Stimulated activated CD8-positive, alpha-beta memory T cell treated with anti-CD3 and anti-CD28 coated beads, Interleukin-4, amount 100 ng/mL, for 4 hours (primary cell): Measurements from ENCODE around the gene KCNT1.

Experiments
- DNase-seq, 2 donors: peaks; one replicate each; pipeline ENCODE4 v3.0.0-alpha.2; 2020; ENCODE audit warnings: low read depth in 2 of 2, low spot score in 1 of 2

The KCNT1 gene

DNA sequence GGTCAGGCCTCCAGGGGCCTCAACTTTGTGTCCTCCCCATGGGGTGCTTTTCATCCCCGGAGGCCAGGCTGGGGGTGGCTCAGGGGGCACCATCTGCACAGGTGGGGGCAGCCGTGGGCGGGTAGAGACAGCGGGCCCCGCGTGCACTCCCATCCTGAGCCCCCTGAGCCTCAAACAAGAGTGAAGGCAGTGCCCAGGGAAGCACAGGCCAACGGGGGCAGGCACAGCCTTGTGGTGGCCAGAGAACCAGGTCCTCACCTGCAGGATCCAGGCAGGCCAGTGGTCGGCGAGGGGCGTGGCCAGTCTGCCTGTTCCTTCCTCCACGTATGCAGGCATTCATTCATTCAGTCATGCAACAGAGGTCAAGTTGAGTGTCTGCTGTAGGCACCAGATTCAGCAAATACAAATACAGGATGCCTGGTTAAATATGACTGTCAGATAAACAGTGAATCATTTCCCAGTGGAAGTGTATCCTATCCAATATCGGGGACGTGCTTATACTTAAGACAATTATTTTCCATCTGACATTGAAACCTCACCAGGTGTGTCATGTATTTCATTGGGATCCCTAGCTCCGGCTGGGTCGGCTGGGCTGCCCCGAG lies 22.3 kb downstream of the KCNT1 start:
- no peak for DNase-seq

DNA sequence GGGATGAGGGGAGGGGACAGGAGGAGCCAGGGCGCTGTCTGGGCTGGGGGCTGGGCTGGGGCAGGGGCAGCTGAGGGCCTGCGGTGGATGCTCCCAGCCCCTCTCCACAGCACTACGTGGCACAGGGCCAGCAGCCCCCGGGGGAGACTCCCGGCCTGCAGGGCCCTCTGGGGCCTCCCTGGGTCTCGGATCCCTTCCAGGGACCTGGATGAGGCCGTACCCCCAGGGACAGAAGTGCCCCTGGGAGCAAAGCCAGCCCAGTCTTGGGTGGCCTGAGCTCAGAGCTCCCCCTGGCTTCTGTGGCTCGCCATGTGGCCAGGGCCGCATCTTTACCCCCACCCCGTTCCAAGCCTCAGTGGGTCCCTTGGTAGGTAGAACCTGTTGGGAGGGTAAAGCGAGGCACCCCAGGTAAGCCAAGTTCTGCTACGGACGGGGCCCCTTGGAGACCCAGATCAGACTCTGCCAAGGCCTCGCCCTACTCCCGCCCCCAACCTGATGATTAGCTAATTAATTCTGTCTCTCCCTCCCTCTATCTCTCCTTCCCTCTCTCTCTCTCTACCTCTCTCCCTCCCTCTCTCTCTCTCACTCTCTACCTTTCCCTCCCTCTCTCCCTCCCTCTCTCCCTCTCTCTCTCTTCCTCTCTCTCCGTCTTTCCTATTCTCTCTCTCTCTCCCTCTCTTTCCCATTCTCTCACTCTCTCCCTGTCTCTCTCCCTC lies 24.3 kb downstream of the KCNT1 start:
- DNase-seq: no peak

DNA sequence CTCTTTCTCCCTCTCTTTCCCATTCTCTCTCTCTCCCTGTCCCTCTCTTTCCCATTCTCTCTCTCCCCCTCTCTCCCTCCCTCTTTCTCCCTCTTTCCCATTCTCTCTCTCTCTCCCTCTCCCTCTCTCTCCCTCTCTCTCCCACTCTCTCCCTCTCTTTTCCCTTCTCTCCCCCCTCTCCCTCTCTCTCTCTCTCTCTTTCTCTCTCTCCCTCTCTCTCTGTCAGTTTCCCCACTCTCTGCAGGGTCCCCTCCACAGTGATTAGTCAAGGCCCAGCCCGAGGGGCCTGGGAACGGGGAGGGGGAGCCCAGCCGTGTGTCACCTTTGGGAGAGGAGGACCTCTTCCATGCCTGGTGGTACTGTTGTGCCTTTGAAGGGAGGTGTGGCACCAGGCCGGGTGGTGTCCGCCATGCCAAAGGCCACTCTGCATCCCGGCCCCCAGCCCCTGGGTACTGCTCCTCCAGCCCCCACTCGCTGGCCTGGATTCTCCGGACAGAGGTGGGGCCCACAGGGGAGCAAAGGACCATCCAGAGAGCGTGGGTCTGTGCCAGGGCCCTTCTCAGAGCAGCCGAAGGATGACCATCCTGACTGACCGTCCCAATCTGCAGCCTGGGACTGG lies 25.4 kb downstream of the KCNT1 start:
- no peak for DNase-seq

DNA sequence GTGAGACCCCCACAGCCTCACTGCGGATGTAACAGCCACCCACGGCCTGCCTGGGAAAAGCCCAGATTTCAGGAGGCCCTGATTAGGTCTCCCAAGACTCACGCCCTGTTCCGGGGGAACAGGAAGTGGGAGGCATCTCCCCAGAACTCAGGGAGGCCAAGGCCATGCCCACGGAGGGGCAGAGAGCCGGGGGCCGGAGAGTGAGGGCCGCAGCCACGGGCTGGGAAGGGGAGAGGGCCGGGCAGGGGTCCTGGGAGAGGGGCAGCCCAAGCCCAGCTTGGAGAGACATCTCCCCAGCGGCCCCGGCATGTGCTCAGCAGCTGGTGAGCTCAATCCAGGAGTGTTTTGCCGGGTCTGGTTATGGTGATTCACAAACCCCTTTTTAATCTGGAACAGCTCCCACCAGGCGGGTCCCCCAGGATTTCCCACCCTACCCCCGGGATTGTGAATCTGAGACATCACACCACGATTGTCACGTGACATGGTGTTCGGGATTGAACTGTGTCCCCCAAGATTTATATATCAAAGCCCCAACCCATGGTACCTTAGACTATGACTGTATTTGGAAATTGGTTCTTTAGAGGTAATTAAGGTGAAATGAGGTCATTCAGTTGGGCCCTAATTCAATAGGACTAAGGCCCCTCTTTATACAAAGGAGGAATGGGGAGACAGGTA lies 26.6 kb downstream of the KCNT1 start:
- no peak for DNase-seq

DNA sequence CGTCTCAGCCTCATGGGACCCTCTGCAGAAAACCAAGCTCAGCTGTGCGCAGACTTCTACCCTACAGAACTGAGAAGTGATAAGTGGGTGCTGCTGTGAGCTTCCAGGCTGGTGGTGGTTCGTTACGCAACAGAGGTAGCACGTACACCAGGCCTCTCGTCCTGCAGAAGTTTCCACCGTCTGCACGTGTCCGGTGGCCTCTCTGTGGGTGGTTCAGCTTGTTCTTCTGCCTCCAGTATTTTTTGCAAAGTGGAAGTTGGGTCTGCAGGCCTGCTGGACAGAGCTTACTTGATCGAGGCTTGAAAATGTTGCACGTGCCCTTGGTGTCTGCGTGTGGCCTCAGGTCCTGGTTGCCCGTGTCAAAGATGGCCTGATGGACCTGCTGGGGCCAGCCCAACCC lies 27.5 kb downstream of the KCNT1 start:
- DNase-seq: no peak

DNA sequence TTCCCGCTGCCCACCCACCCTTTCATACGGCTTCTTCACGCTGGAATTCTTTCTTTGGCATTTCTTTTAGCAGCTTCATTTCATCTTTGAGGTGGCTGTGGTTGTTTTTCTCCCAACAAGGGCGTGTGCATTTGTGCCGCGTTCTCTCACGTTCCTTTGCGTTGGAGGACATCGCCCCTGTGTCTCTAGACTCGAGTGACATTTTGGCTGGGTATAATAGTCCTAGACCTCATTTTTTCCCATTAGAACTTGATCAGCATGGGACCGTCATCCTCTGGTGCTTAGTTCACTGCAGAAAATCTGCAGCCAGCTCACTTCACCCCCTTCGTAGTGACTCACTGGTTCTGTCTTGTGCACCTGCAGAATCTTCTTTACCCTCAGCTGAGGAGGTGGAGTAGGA lies 29.5 kb downstream of the KCNT1 start:
- DNase-seq: no peak

DNA sequence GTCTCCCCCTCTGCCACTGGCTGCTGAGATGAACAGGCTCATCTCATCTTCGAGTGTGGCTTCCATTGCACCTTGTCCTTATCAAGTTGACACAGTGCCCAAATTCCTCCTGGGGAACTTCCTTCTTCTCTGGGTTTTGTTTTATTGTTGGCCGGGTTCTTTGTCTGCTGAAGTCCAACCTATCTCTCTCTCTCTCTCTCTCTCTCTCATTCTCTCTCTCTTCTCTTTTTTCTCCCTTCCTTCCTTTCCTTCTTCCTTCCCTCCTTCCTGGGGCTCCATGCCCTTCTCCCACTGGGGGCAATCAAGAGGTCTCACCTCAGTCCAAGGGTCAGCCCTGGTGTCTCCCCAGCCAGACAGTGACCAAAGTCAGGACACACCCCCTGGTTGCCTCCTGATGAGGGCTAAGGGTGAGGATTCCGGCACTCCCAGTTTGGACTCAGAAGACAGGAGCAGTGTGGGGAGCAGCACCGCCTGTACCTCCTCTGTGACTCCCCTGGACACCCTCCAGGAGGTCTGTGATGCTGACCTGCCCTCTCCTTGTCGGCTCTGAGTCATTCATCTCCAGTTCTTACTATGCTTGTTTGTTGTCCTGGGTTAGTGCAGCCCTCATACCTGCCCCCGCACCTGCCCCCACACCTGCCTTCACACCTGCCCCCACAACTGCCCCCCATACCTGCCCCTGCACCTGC lies 30.7 kb downstream of the KCNT1 start:
- no peak for DNase-seq

DNA sequence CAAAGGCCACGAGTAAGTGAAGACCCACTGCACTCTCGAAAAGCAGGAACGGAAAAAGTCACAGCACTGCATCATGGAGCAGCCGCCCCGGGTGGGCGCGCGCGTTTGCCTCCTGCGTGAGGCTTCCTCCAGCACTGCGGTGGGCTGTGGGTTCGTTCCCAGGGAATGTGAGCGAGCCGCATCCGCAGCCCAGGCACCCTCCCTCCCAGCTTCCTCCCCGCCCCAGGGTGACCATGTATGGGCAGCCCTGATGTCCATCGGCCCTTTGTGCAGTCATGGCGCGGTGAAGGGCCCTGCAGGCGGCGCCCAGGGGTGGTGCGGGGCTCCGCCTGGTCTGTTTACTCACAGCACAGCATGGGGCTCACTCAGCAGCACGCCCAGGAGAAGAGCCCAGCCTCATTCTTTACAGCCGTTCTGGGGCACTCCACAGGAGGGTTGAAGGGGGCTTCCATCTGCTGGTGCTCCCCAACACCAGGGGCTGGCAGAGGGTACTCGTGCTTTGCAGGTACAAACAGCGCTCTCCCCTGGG lies 32.7 kb downstream of the KCNT1 start:
- DNase-seq: no peak

DNA sequence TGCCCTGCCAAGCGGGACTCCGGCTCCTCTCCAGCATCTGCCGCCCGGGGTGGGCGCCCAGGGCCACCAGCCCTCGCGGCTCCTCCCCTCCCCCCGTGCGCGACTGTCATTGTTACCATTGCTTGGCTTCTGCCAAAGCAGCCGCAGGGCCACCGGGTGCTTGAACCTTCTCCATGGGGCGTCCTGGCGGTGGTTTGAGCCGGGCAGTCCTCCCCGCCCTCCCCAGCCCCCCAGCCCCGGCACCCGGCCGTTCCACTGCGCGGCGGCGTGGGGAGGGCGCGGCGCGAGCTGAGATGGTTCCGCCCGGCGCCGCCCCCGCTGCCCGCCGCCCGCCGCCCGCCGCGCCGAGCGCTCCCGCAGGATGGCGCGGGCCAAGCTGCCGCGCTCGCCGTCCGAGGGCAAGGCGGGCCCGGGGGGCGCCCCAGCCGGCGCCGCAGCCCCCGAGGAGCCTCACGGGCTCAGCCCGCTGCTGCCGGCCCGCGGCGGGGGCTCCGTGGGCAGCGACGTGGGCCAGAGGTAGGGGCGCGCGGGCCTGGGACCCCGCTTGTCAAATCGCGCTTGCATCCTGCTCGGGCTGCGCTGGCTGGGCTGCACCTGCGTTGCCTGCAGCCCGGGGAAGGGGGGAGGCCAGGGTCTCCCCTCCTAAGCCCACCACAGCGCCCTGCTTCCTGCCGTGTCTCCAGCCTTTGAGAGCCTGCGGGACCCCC lies 34.4 kb downstream of the KCNT1 start:
- DNase-seq: no peak

DNA sequence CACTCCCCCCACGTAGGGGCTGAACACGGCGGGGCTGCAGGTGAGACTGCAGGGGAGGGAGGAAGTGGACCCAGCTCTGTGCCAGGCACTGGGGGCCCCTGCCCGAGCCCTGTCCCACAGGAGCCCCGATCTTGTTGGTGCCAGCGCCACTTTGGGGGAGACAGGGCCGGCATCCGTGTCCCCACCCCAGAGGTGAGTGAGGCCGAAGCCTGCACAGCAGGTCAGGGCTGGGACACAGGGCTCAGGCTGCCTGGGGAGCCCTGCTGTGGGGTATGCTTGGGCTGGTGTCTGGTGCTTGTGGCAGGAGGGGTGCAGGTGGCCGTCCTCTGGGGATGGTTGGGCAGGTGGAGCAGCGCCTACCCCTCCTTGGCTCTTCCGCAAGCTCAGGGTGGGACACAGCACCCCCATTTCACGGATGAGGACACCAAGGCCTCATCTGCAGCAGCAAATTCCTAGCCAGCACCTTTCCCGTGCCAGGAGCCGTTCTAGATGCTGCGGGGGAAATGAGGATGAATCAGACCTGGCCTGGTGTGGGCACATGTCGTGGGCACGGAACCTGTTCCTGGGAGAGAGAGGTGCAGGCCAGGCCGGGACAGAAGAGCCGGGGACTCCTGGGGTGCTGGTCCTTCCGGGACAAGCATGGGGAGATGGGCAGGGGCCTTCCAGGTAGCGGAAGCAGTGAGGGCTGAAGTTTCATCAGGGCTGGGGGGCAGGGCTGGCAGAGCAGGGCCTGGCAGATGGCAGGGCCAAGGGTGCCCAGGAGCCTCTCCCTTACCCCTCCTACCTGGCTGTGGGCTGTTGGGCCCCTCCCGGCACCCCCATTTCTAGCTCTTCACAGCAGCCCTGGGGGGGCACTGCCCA lies 35.2 kb downstream of the KCNT1 start:
- DNase-seq: no peak

DNA sequence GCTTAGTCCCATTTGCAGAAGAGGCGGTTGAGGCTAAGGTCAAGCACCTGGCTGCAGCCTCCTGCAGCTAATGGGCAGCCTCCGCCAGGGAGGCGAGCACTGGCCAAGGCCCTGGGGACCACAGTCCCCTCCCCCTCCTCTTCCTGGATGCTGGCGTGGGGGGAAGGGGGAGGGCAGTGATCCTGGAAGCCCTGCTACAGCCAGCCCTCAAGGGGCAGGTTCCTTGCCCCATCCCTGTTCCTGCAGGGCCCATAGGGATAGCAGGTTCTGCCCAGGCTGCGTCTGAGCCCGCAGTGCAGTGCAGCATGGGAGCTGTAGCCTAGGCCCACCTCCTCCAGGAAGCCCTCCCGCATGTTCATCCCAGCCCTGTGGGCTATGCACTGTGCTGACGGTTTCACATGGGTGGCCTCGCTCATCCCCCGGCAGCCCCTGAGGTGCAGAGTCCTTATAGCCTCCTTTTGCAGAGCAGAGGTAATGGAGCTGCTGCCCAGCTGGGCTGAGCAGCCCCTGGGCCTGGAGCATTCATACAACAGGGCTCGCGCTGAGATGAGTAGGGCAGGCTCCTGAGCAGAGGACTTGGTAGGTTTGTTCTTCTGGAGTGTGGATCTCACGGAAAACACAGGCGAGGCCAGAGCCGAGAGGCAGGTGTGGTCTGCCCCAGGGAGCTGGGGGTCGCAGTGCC lies 36.0 kb downstream of the KCNT1 start:
- DNase-seq: no peak

DNA sequence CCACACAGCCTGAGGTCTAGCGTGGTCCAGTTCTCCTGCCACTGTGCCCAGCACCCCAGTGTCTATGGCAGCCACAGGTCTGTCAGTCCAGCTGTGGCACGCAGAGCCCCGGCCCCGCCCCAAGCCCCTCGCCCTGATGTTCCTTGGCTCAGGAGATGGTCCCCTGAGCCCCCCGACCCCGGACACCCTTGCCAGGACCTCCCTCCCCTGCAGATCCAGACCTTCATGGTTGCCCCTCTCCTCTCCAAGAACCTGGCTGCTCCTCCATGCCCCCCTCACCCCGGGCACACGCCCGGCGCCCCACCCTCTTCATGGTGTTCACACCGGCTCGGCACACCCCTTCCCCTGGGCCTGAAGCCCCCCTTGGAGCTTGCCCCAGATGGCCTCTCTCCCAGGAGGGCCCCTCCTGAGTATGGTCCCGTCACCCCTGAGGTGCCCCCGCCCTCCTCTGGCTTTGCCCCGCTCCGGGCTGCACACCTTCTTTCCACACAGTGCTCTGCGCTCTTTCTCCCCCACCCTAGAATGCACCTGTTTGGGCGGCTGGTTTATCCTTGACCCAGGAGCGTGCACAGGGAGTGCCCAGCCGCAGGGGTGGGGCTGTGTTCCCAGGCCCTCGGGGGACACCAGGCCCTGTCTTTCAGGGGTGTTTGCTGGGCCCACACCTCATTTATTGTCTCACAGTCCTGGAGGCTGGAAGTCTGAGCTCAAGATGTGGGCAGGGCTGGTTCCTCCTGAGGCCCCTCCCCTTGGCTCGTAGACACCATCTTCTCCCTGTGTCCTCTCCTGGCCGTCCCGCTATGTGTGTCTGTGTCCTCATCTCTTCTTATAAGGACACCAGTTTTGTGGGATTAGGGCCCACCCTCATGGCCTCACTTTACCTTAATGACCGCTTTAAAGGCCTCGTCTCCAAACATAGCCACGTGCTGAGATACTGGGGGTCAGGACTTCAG lies 37.6 kb downstream of the KCNT1 start:
- DNase-seq: no peak

DNA sequence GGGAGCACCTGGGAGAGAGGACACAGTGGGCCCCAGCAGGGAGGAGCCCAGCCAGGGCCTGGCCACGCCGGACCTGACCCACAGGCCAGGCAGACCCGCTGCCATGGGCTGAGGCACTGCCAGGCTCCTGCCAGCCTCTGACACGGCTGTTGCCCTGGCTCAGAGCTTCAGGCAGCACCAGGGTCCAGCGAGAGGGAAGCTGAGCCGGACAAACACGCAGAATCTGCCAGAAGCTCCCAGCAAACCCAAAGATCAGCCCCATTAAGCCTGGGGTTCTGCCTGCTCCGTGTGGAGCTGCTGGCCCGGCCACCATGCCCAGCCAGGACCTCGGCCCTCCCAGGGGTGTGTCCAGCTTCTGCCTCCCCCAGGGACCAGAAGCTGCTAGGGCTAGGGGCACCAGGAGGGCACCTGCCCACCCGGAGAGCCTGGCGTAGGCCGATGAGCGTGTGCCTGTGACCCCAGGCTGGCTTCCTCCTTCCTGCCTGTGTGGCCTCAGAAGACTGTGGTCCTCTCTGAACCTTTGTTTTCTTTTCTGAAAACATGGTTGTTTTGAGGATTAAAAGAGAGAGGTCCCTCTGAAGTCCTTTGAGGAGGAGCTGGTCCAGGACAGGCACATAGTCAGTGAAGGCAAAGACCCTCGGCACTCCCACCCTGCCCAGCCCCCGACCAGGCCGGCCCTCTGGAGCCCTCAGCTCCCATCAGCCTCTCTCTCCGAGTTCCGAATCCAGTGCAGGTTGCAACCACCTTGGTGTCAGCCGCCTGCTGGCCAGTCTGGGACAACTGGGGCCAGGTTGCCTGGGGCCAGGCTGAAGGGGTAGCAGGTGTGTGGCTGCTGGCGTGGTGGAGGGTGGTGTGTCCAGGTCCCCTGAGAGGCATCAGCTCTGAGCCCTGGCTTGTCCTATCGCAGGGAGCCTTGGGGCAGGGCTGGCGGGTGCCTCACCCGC lies 39.6 kb downstream of the KCNT1 start:
- no peak for DNase-seq

DNA sequence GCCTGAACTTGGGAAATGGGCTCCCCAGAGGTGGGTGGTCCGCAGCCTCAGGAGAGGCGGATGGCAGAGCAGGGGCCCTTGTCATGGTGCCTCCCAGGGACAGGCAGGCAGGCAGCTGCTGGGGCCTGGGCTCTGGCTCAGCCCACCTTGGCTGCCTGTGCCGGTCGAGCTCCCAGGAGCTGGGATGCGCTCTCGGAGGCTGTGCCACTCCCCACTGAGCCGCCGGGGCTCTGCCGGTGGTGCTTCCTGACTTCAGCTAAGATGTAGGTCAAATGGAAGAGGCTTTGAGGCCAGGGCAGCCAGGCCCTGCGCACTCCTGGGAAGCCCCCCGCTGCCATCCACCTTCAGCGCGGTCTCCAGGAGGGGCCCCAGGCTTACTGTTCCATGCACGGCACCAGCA lies 41.0 kb downstream of the KCNT1 start:
- no peak for DNase-seq

DNA sequence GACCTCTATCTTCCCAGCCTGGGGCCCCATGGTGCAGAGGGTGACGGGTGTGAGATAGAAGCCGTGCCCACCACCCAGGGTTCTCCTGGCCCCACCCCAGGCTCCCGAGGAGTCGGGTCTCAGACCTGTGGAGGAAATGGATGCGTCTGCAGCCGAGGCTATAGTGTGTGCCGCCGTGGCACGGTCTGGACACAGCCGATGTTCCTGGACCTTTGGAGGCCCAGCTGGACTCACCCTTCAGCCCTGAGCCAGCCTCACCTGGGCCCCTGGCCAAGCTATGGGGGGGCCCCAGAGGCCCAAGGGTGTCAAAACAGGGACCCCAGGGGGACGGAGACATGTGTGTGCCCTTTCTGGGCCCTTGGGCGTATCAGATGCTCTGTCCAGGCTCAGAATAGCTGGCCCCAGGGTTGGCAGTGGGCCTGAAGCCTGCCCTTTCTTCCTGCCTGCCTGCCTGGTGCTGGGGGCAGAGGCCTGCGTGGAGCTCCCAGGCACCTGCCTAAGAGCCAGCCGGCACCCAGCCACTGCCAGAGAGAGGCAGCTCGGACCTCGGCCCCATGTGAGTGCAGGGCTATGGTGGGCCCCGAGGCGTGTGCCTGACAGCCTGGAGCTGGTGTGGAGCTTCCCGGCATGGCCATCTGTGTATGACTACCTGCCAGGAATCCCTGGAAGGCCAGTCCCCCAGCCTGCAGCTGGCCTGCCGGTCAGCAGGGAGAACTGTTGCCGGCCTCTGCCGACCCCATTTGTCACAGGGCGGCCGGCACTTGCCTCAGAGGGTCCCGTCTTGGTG lies 41.8 kb downstream of the KCNT1 start:
- DNase-seq: no peak
